ENCODE measurements around the gene SPR.

The SPR gene

DNA sequence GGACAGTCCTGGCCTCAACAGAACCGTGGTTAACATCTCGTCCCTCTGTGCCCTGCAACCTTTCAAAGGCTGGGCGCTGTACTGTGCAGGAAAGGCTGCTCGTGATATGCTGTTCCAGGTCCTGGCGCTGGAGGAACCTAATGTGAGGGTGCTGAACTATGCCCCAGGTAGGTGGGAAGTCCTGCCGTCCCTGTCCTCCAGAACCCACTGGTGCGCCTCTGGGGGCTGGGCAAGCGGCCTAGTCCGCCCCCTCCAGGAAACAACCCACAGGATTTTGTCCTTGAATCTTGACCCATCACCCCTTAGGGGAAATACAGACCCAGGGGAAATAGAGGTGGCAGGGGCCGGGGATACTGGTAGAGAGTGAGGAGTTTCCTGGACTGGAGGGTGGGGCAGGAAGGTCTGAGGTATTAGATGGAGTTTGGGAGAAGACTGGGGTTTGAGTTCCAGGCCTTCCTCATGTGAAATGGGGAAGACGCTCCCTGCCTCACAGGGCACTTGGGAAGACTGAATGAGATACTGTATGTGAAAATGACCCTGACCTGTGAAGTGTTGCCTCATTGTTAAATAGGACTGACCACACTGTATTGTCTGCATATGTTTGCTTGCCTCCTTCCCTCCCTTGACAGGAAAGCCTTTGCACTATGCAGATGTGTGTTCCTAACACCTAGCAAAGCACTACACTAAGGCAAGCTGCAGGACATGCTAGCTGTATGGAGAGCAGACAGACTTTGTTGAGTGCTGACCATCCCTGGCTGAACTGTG, 1.4 kb downstream of the SPR start:
- no peak overlapping the region for H3K4me3 ChIP-seq (replicated peaks; ENCODE audit: low read depth, low read length)
- TF ChIP-seq, protein P1, sequence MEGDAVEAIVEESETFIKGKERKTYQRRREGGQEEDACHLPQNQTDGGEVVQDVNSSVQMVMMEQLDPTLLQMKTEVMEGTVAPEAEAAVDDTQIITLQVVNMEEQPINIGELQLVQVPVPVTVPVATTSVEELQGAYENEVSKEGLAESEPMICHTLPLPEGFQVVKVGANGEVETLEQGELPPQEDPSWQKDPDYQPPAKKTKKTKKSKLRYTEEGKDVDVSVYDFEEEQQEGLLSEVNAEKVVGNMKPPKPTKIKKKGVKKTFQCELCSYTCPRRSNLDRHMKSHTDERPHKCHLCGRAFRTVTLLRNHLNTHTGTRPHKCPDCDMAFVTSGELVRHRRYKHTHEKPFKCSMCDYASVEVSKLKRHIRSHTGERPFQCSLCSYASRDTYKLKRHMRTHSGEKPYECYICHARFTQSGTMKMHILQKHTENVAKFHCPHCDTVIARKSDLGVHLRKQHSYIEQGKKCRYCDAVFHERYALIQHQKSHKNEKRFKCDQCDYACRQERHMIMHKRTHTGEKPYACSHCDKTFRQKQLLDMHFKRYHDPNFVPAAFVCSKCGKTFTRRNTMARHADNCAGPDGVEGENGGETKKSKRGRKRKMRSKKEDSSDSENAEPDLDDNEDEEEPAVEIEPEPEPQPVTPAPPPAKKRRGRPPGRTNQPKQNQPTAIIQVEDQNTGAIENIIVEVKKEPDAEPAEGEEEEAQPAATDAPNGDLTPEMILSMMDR (IDR thresholded peaks at IDR 0.05; ENCODE audit: low read length, missing control alignments) = no peak
- no peak for DNase-seq (ENCODE audit: low read depth)

DNA sequence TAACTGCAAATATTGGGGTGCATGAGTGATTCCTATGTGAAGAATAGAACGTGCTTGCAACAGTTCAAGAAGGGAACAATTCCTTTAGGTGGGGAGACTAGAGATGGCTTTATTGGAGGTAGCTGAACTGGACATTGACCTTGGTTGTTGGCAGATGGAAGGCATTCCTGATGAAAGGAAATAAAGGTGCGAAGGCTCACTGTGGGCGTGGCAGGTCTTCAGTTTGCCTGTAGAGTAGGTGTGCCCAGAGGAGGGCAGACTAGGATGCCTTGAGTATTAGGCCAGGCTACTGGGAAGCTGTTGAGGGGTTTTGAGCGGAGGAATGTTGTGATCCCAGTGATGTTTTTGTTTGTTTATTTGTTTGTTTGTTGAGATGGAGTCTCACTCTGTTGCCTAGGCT, 2.8 kb downstream of the SPR start:
- TF ChIP-seq, protein P1 (IDR thresholded peaks at IDR 0.05; ENCODE audit: low read length, missing control alignments) = no peak
- no peak overlapping the region for H3K4me3 ChIP-seq (replicated peaks; ENCODE audit: low read depth, low read length)
- no peak for DNase-seq (ENCODE audit: low read depth)

DNA sequence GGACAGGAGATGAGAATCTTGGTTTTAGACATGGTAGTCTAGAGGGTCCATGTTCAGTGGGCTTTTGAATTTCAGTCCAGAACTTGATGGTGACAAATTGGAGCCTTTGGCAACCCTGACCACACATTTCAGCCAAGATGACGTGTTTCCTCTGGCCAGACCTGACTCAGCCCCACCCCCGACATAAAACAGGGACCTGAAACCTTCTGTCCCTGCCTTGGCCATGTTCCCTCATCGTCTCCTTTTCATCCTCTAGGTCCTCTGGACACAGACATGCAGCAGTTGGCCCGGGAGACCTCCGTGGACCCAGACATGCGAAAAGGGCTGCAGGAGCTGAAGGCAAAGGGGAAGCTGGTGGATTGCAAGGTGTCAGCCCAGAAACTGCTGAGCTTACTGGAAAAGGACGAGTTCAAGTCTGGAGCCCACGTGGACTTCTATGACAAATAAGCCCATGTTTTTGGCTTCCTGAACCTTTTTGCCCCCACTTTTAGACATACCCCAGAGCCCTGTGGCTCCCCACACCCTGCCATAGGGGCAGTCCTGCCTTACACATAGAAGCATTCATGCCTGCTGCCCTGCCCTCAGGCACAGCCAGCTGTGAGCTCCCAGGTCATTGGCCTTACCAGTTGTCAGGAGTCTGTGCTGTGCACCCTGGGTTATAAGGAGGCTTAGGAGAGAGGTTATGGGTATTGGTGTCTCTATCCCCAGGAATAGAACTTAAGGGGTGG, 4.0 kb downstream of the SPR start:
- TF ChIP-seq, protein P1 (IDR thresholded peaks at IDR 0.05; ENCODE audit: low read length, missing control alignments) = no peak
- no peak overlapping the region for H3K4me3 ChIP-seq (replicated peaks; ENCODE audit: low read depth, low read length)
- no peak for DNase-seq (ENCODE audit: low read depth)

DNA sequence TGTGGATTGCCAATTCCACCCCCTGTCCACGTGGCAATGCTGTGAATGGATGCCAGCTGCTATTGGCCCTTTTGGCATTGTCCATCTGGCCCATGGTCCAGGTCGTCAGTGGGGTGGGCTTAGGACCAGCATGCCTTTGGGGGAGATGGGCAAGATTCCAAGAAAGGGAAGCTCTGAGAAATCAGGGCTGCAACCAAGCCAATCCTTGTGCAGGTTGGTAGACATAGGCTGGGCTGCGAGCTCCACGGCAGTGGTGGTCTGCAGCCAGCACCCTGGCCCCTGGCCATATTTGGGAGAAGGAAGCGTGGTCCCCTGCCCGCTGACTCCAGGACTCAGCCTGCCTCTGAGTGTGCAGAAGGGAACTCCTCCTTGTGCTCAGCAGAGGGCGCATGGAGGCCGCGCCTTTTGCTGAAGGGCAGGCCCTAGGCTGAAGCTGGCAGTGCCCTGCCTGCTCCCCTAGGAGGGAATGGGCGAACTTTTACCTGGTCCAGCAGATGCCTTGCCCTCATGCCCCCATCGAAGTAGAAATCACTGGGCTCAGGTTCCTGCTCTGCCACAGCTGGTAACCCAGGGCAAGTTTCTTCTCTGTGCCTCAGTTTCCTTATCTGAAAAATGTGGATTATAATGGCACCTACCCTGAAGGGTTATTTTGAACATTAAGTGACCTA, 5.4 kb downstream of the SPR start:
- peak; percentile 81 for DNase-seq (ENCODE audit: low read depth)
- H3K4me3 ChIP-seq (replicated peaks; ENCODE audit: low read depth, low read length) = no peak overlapping the region
- TF ChIP-seq, protein P1 (IDR thresholded peaks at IDR 0.05; ENCODE audit: low read length, missing control alignments) = peak; percentile 86

DNA sequence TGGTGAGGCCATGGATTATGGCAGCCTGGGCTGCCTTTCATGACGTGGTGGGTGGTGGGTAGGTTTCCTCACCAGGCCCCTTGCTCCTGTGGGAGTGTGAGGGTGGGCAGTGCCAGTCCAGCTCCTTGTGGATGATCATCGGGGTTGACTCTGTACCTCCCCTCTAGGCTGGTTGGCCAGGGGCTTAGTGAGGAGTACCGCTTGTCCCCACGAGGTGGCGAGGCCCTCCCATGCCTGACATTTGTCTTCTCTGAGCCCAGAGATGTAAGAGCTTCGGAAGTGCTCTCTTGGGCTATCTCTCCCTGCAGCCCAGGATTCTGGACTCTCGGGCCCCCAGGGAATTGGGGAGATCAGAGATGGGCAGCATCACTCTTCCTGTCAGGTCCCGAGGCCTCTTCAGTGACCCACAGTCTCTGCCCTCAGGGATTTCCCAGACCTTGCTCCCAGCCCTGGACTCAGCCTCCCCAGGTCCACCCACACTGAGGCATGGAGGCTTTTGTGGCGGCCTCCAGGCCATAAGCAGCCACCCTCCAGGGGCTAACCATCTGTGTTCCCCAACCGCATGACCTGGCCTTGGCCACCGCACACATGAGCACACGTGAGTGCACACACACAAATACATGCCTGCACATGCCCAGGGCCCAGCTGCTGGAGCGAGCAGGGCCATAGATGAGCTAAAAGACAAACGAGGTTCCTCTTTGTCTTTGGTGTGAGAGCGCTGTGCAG, 6.5 kb downstream of the SPR start:
- H3K4me3 ChIP-seq (replicated peaks; ENCODE audit: low read depth, low read length) = no peak overlapping the region
- peak; percentile 77 for DNase-seq (ENCODE audit: low read depth)
- TF ChIP-seq, protein P1 (IDR thresholded peaks at IDR 0.05; ENCODE audit: low read length, missing control alignments) = peak; percentile 85

DNA sequence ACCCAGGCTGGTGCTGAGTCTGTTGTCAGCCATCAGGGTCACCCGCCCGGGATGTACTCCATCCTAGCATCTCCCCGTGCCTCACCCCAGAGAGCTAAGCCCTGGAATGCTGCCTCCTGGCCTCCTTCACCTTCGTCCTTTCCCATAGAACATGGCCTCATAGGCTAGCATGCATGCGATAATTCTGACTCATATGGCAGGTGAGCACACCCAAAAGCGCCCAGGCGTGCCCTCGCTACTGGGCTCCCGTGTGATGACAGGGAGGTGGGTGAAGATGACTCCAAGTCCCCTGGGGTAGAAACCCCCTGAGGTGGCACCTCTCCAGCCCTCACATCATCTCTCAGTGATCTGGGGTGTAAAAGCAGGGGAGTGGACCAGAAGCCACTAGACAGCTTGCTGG, 7.3 kb downstream of the SPR start:
- DNase-seq (ENCODE audit: low read depth) = no peak
- no peak overlapping the region for H3K4me3 ChIP-seq (replicated peaks; ENCODE audit: low read depth, low read length)

More for the DNA sequence above, 7.3 kb downstream of the SPR start:
- TF ChIP-seq, protein P1 (IDR thresholded peaks at IDR 0.05; ENCODE audit: low read length, missing control alignments) = no peak
